Measurements from ENCODE around the gene R3HDM2.

The R3HDM2 gene

GRCh38 chr12:57209916-57210315 lies 220.9 kb downstream of the R3HDM2 start:
- Histone ChIP-seq H3K4me1 (ENCODE audit: control insufficient read depth, insufficient read depth, low read length) (peaks cover 20% of the 10 kb centered on the region), H3K27me3 (ENCODE audit: control insufficient read depth, insufficient read depth, low read length) (peaks cover 16% of the 10 kb centered on the region), H3K36me3 (ENCODE audit: control insufficient read depth, insufficient read depth, low read length) (peaks cover 72% of the 10 kb centered on the region), H3K9me3 (ENCODE audit: control insufficient read depth, insufficient read depth, low read depth, low read length) (no peaks in the 10 kb centered on the region), H3K27ac (ENCODE audit: low read depth, low read length) (no peak overlapping the region), H3K9ac (ENCODE audit: low read length) (no peak overlapping the region), H3K4me3 (ENCODE audit: low read depth, low read length) (no peak overlapping the region)

DNA sequence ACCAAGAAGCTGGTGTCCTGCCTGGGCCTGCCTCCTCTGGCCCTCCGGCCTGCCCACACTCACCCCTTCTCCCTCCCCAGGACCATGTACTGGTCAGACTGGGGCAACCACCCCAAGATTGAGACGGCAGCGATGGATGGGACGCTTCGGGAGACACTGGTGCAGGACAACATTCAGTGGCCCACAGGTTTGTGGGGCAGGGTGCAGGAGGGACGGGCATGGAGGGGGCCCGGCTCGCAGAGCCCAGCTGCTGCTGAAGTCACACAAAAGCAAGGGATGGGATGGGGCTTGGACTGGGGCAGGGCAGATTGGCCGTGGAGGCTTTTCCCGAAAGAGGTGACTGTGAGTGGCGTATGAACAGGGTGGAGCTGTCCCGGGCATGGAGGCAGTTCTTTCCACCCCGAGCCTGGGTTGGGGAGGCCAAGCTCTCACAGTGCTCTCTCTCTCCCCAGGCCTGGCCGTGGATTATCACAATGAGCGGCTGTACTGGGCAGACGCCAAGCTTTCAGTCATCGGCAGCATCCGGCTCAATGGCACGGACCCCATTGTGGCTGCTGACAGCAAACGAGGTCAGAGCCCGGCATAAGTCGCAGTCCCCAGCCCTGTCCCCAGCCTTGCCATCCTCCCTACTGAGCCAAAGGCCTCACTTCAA lies 222.1 kb downstream of the R3HDM2 start:
- peaks cover 10% of the 10 kb centered on the region for H3K4me1 ChIP-seq (ENCODE audit: control insufficient read depth, insufficient read depth, low read length)
- peaks cover 4% of the 10 kb centered on the region for H3K27me3 ChIP-seq (ENCODE audit: control insufficient read depth, insufficient read depth, low read length)
- H3K9me3 ChIP-seq (ENCODE audit: control insufficient read depth, insufficient read depth, low read depth, low read length): no peaks in the 10 kb centered on the region
- no peak overlapping the region for H3K4me3 ChIP-seq (ENCODE audit: low read depth, low read length)
- no peak overlapping the region for H3K9ac ChIP-seq (ENCODE audit: low read length)
- H3K27ac ChIP-seq (ENCODE audit: low read depth, low read length): no peak overlapping the region
- H3K36me3 ChIP-seq (ENCODE audit: control insufficient read depth, insufficient read depth, low read length): peaks cover 84% of the 10 kb centered on the region

- Histone ChIP-seq H3K9me3 (ENCODE audit: control insufficient read depth, insufficient read depth, low read depth, low read length) (no peaks in the 10 kb centered on the region), H3K27ac (ENCODE audit: low read depth, low read length) (no peak overlapping the region), H3K4me3 (ENCODE audit: low read depth, low read length) (no peak overlapping the region), H3K4me1 (ENCODE audit: control insufficient read depth, insufficient read depth, low read length) (peaks cover 5% of the 10 kb centered on the region; the same call in 1 of the 2 replicates), H3K27me3 (ENCODE audit: control insufficient read depth, insufficient read depth, low read length) (no peaks in the 10 kb centered on the region), H3K9ac (ENCODE audit: low read length) (no peak overlapping the region), H3K36me3 (ENCODE audit: control insufficient read depth, insufficient read depth, low read length) (peaks cover 92% of the 10 kb centered on the region)
Observed at GRCh38 chr12:57207731-57208630, 222.9 kb downstream of the R3HDM2 start.

- Histone ChIP-seq H3K27me3 (ENCODE audit: control insufficient read depth, insufficient read depth, low read length) (no peaks in the 10 kb centered on the region), H3K36me3 (ENCODE audit: control insufficient read depth, insufficient read depth, low read length) (peaks cover 93% of the 10 kb centered on the region), H3K9ac (ENCODE audit: low read length) (no peak overlapping the region), H3K4me3 (ENCODE audit: low read depth, low read length) (no peak overlapping the region), H3K27ac (ENCODE audit: low read depth, low read length) (no peak overlapping the region), H3K4me1 (ENCODE audit: control insufficient read depth, insufficient read depth, low read length) (no peaks in the 10 kb centered on the region), H3K9me3 (ENCODE audit: control insufficient read depth, insufficient read depth, low read depth, low read length) (no peaks in the 10 kb centered on the region)
Observed at GRCh38 chr12:57205931-57206330, 224.9 kb downstream of the R3HDM2 start.

DNA sequence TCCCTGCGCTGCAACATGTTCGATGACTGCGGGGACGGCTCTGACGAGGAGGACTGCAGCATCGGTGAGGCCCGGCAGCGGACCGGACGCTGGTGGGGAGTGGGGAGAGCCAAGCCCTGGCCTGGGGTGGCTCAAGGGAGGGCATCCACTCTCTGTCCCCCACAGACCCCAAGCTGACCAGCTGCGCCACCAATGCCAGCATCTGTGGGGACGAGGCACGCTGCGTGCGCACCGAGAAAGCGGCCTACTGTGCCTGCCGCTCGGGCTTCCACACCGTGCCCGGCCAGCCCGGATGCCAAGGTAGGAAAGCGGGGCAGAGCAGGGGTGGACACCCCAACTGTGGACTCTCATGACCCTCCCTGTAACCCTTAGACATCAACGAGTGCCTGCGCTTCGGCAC lies 225.7 kb downstream of the R3HDM2 start:
- Histone ChIP-seq H3K36me3 (ENCODE audit: control insufficient read depth, insufficient read depth, low read length) (peaks cover 93% of the 10 kb centered on the region), H3K27me3 (ENCODE audit: control insufficient read depth, insufficient read depth, low read length) (no peaks in the 10 kb centered on the region), H3K27ac (ENCODE audit: low read depth, low read length) (no peak overlapping the region), H3K4me1 (ENCODE audit: control insufficient read depth, insufficient read depth, low read length) (no peaks in the 10 kb centered on the region), H3K9me3 (ENCODE audit: control insufficient read depth, insufficient read depth, low read depth, low read length) (no peaks in the 10 kb centered on the region), H3K9ac (ENCODE audit: low read length) (no peak overlapping the region), H3K4me3 (ENCODE audit: low read depth, low read length) (no peak overlapping the region)

DNA sequence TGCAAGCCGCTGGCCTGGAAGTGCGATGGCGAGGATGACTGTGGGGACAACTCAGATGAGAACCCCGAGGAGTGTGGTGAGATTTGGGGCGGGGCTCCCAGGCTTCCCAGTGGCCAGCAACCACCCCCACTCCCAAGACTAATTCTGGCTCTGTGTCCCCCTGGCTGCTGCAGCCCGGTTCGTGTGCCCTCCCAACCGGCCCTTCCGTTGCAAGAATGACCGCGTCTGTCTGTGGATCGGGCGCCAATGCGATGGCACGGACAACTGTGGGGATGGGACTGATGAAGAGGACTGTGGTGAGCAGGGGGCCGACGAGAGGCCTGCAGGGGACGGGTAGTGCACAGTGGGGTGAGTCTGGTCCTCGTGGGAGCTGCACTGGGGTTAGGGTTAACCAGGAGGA lies 226.4 kb downstream of the R3HDM2 start:
- Histone ChIP-seq H3K4me3 (ENCODE audit: low read depth, low read length) (no peak overlapping the region), H3K4me1 (ENCODE audit: control insufficient read depth, insufficient read depth, low read length) (no peaks in the 10 kb centered on the region), H3K27ac (ENCODE audit: low read depth, low read length) (no peak overlapping the region), H3K9ac (ENCODE audit: low read length) (no peak overlapping the region), H3K27me3 (ENCODE audit: control insufficient read depth, insufficient read depth, low read length) (no peaks in the 10 kb centered on the region), H3K9me3 (ENCODE audit: control insufficient read depth, insufficient read depth, low read depth, low read length) (no peaks in the 10 kb centered on the region), H3K36me3 (ENCODE audit: control insufficient read depth, insufficient read depth, low read length) (peaks cover 93% of the 10 kb centered on the region)

DNA sequence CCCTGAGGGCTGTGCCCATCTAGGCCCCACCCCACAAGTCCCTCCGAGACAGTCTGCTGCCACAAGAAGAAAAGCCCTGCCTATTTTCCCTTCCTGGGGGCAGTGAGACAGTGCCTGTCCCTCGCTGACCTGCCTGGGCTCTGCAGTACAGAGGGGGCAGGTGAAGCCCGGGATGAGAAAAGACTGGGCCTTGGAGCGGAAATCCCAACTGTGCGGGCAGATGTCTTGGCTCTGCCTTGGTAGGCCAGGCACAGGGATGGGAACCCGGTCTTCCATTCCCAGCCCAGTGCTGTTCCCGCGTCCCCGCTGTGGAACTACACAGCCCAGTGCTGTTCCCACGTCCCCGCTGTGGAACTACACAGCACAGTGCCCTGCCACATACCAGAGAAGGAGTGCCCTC lies 227.1 kb downstream of the R3HDM2 start:
- H3K4me3 ChIP-seq (ENCODE audit: low read depth, low read length): no peak overlapping the region
- no peaks in the 10 kb centered on the region for H3K27me3 ChIP-seq (ENCODE audit: control insufficient read depth, insufficient read depth, low read length)
- H3K9ac ChIP-seq (ENCODE audit: low read length): no peak overlapping the region
- peaks cover 93% of the 10 kb centered on the region for H3K36me3 ChIP-seq (ENCODE audit: control insufficient read depth, insufficient read depth, low read length)
- no peaks in the 10 kb centered on the region for H3K4me1 ChIP-seq (ENCODE audit: control insufficient read depth, insufficient read depth, low read length)
- no peaks in the 10 kb centered on the region for H3K9me3 ChIP-seq (ENCODE audit: control insufficient read depth, insufficient read depth, low read depth, low read length)
- H3K27ac ChIP-seq (ENCODE audit: low read depth, low read length): no peak overlapping the region

Data from HUES6 (cell line).